GM12891 (cell line): ENCODE data around the gene NSD1.

Source experiments
- POLR2A ChIP-seq: IDR thresholded peaks from 2 replicates; pipeline ENCODE4 v1.6.1; 2011; ENCODE audit warnings: low read depth, low read length, control low read depth
- POLR2AphosphoS5 ChIP-seq: IDR thresholded peaks from 2 replicates; pipeline ENCODE4 v1.6.1; 2011; ENCODE audit warnings: low read depth, low read length, control low read depth
- POU2F2 ChIP-seq: IDR thresholded peaks from 2 replicates; pipeline ENCODE4 v1.6.1; 2011; ENCODE audit warnings: low read depth, mild to moderate bottlenecking, control low read depth, low read length, moderate library complexity
- SPI1 ChIP-seq: IDR thresholded peaks from 2 replicates; pipeline ENCODE4 v1.6.1; 2011; ENCODE audit warnings: low read depth, low read length, control low read depth
- TAF1 ChIP-seq: IDR thresholded peaks from 2 replicates; pipeline ENCODE4 v1.6.1; 2011; ENCODE audit warnings: low read depth, low read length, control low read depth

DNA sequence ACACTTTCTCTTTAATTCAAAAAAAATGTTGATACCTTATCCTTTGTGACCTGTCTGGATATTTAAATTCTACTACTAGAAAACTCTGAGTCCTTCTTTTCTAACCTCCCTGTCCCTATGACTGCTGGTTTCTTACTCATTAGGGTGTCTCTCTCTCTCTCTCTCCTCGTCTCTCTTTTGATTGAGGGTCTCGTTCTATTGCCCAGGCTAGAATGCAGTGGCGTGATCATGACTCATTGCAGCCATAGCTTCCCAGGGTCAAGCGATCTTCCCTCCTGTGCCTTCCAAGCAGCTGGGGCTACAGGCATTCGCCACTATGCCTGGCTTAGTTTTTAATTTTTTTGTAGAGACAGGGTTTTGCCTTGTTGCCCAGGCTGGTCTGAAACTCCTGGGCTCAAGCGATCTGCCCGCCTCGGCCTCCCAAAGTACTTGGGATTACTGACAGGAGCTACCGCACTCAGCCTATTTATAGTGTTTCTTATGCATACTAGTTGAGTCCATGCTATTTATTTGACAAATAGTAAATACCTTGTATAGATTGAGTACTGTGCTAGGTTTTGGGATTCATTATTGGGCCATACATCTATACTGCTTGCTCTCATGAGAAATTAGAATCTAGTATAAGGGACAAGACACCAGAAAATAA, 61.9 kb downstream of the NSD1 start:
- no peak for TF ChIP-seq POLR2A
- no peak for TF ChIP-seq POLR2AphosphoS5
- no peak for TF ChIP-seq POU2F2
- no peak for TF ChIP-seq SPI1
- no peak for TF ChIP-seq TAF1
